ENCODE results near the gene PUDP.
"Not testable (repeated sequence)": the region's sequence is repeated elsewhere in the genome, so short reads cannot be mapped to it uniquely, and the experiment has no call there.

Gene PUDP

DNA sequence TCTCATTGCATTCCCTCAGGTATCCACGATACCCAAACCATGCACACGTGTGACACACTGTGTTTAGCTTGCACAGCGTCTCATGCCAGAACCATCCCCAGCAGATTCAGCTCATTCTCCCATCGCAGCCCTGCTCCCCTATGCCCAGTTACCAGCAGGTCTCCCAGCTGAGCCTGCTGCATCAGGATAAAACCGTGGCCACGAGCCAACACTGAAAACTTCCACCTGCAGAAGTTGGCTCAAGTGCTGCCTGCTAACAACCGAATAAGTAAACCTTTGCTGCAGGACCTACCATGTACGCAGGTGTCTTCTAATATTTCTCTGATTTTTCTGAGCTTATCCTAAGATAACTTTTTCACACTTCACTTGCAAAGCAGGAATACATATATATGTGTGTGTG is 120.9 kb downstream of the PUDP start:
- TF ChIP-seq, protein P1, sequence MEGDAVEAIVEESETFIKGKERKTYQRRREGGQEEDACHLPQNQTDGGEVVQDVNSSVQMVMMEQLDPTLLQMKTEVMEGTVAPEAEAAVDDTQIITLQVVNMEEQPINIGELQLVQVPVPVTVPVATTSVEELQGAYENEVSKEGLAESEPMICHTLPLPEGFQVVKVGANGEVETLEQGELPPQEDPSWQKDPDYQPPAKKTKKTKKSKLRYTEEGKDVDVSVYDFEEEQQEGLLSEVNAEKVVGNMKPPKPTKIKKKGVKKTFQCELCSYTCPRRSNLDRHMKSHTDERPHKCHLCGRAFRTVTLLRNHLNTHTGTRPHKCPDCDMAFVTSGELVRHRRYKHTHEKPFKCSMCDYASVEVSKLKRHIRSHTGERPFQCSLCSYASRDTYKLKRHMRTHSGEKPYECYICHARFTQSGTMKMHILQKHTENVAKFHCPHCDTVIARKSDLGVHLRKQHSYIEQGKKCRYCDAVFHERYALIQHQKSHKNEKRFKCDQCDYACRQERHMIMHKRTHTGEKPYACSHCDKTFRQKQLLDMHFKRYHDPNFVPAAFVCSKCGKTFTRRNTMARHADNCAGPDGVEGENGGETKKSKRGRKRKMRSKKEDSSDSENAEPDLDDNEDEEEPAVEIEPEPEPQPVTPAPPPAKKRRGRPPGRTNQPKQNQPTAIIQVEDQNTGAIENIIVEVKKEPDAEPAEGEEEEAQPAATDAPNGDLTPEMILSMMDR (IDR thresholded peaks at IDR 0.05; ENCODE audit: low read depth, low read length): no peak
- no peak for DNase-seq (ENCODE audit: extremely low read depth, low read depth)

DNA sequence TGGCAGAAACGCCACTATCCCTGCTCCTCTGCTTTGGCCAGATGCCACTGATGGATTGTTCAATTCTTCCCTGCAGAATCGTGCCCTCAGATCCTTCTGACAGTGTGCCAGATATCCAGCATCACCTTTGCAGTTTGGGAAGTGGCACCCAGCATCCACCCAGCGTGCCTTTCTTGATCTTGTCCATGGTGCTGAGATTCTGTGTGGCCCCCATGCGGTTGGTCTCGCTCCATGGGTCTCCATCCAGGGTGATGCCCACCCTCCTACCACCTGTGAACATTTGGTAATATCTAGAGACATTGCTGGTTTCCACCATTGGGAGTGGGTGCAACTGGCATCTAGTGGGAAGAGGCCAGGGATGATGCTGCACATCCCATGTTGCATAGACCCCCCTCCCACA is 121.6 kb downstream of the PUDP start:
- not testable (repeated sequence) for DNase-seq (ENCODE audit: extremely low read depth, low read depth)

DNA sequence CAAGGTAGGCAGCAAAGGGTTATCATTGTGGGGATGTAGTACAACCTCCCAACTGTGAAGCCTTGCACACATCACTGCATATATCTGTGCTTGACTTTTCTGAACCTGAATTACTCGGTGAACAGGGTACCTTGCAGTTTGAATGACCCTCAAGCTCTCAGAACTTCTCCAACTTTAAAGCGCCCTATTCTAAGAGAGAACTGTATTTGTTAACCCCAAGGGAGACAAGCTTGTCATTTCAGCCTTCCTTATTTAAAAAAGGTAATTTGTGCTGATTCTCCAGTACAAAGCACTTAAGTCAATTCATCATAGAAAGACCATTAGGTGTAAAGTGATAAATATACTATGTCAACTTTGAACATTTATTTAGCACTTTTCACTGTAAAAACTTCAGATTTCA is 122.5 kb downstream of the PUDP start:
- TF ChIP-seq, protein P1 (IDR thresholded peaks at IDR 0.05; ENCODE audit: low read depth, low read length): no peak
- DNase-seq (ENCODE audit: extremely low read depth, low read depth): no peak

GRCh38 chrX:7024850-7025249 is 123.1 kb downstream of the PUDP start:
- DNase-seq (ENCODE audit: extremely low read depth, low read depth): no peak
- TF ChIP-seq, protein P1 (IDR thresholded peaks at IDR 0.05; ENCODE audit: low read depth, low read length): no peak

DNA sequence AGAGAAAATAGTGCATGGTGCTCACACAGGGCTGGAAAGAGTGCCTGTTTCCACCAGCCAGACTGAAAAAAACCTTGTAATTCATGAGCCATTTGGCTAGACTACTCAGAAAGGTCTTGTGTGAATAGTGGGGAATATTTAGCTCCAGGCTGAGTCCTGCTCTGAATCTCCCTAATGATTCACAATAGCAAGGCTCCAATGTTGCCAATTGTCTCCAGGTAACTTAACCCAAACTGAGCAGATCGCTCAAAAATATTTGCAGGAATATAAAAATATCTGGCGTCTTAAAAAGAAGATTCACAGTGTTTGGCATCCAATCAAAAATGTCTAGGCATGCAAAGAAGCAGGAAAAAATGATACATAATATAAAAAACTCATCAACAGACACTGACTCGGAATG is 125.0 kb downstream of the PUDP start:
- DNase-seq (ENCODE audit: extremely low read depth, low read depth): not testable (repeated sequence)

DNA sequence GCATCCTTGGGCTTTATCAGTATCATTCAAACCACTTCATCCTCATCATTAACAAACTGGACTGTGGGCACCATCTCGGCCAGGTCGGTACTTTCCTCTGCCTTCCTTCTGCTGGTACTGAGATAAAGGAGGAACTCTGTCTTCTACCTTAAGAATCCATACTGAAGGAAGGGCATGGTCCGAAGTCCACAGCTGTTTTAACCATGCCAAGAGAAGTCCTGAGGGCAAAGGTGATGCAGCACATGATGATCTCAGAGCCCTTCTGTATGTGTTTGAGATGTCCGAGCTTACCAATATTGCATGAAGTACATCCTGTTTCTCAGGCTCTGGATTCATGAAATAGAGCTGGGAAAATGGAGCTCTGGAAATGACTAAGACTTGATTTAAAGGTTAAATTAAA is 126.0 kb downstream of the PUDP start:
- TF ChIP-seq, protein P1 (IDR thresholded peaks at IDR 0.05; ENCODE audit: low read depth, low read length): no peak
- no peak for DNase-seq (ENCODE audit: extremely low read depth, low read depth)

DNA sequence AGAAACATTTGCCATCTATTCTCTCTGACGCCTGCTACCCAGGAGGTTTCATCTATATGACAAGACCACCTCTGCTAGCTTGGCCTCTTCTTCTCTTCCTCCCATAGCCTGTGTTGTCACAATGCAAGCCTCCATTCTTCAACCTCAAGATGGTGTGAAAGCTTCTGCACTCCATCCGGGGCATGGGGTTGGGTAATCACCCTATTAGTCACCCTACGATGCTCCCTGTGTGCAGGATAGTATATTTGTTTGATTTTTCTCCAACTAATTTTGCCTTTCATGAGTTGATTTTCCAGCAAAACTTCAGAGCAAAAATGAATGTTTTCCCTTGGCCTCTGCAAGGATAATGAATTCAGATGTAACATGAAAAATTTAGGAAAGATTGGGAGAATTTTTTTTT is 128.4 kb downstream of the PUDP start:
- no peak for DNase-seq (ENCODE audit: extremely low read depth, low read depth)
- TF ChIP-seq, protein P1 (IDR thresholded peaks at IDR 0.05; ENCODE audit: low read depth, low read length): no peak

DNA sequence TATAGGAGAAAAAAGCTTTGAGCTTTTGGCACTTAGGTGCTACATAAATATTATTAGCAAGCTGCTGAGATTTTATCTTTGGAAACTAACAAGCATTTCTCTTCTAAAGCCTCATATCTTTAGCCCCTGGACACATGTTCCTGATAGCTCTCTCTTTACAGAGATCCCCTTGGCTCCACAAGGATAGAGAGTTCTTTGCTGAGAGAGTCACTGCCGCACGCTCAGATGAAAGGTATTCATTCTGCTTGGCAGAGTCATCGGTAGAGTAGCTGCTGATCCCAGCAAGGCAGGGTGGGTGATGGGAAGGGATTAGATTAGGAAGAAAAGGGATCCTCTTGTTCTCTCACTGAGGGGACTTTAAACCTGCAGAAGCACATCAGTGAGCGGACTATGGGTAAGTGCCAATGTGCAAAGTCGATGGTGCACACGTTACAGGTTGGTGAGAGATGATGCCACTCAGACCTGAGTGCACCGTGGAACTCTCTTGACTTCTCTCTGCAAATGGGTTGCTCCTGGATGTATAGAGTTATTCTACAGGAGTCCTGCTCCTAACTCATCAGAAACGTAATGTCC is 135.6 kb downstream of the PUDP start:
- not testable (repeated sequence) for DNase-seq (ENCODE audit: extremely low read depth, low read depth)

DNA sequence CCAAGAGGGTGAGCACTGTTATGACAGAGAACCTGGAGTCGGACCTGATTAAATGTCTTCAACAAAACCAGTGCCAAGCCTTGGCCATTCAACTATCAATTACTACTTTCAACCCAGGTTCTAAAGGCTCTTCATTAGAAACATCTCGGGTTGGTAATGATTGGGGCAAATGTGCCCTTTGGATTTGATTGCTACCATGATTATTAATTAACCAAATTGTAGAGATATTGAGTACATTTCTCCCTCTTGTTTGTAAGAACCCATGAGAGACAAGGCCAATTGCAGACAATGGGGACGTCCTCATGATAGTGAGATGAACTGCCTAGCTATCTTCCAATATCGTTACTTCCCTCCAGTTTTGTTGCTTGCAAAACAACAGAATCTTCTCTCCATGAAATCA is 137.1 kb downstream of the PUDP start:
- DNase-seq (ENCODE audit: extremely low read depth, low read depth): not testable (repeated sequence)

DNA sequence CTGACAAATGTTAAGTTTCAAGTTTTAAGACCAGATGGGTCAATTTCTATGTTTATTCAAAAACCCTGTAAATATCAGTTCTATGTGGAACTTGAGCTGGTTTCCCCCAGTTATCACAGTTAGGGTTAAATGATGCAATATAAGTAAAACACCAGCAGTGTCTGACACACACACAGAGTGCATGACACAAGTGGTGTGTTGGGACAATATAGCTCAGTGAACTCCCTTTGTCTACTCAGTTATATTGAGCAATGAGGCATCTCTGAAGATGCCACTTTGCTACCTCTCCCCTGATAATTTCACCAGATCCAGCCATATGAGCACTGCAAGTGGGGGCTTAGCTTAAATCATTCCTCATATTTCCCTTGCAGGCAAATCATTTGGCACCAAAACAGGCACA is 140.6 kb downstream of the PUDP start:
- not testable (repeated sequence) for DNase-seq (ENCODE audit: extremely low read depth, low read depth)

Measured in AG09319 (cell line).